Testis (tissue), 2 donors: ENCODE data around the gene SASH1.

ENCODE experiments used
- CTCF ChIP-seq, 3 experiments: fragments of 450-650 bp in 2 of 3; fragments of 200-600 bp in 1 of 3; sonication (generic) in 1 of 3; IDR thresholded peaks; one replicate each; pipeline ENCODE4 v1.5.1; 2016 to 2019; ENCODE audit warnings: antibody characterized with exemption in 3 of 3, mild to moderate bottlenecking in 2 of 3, moderate library complexity in 1 of 3
- POLR2A ChIP-seq: fragments of 450-650 bp; IDR thresholded peaks from one replicate; pipeline ENCODE4 v1.6.1; 2017; ENCODE audit warnings: antibody characterized with exemption, mild to moderate bottlenecking, moderate library complexity

DNA sequence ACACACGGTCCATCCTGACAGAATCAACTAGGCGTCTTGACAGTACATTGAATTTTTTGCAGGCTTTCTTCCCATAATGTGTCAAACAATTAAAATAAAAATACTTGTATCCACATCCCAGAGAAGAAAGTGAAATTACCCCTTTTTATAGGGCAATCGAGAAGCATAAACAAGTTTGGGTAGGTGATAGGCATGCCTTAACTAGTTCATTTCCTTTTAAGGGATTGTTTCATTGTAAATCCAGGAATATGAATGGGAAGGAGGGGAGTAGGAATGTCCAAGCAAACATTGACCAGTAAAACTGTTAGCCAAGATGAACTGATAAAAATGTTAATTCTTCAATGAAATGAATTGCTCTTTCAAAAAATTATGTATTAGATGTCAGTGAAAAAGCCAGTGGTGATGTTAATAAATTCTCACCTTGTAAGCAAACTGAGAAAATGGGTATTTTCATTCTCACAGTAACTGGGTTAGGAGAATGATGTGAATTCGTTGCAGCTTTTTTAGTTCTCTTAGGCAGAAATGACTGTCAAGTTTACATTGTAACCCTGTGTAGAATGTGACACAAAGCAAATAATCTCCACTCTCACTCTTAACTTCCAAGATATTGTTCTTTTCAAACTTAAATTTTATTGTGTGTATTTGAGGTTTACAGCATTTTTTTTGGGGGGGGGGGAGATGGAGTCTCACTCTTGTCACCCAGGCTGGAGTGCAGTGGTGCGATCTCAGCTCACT lies 31.6 kb downstream of the SASH1 start:
- TF ChIP-seq CTCF (IDR thresholded peaks at IDR 0.05) (no peak), POLR2A (no peak)
